Breast epithelium (tissue), 4 donors: ENCODE measurements around the gene NFIX. TPM values are rescaled to one million over a fixed set of nuclear protein-coding genes. Genes with fewer than 3 reads are reported as not detected.

Experiments
- DNase-seq, 2 donors: peaks; one replicate each; pipeline ENCODE4 v3.0.0-alpha.2; 2019; ENCODE audit warnings: low spot score in 2 of 2
- H3K27ac ChIP-seq, 2 donors: fragments of 200-600 bp; sonication (generic) in 1 of 2; one replicate each; pipeline ENCODE4 v1.5.1; 2016 to 2019; ENCODE audit warnings: mild to moderate bottlenecking in 1 of 2
- H3K27me3 ChIP-seq, 2 donors: fragments of 200-600 bp; sonication (generic) in 1 of 2; one replicate each; pipeline versions ENCODE4 v1.5.1 to v1.6.0; 2017 to 2019; ENCODE audit warnings: control low read depth in 1 of 2, mild to moderate bottlenecking in 1 of 2
- H3K36me3 ChIP-seq: fragments of 200-600 bp; one replicate; pipeline ENCODE4 v1.5.1; 2019
- H3K4me1 ChIP-seq, 2 donors: fragments of 200-600 bp; sonication (generic); one replicate each; pipeline ENCODE4 v1.5.1; 2016 to 2019; ENCODE audit warnings: control low read depth in 1 of 2
- H3K4me3 ChIP-seq, 3 donors: fragments of 200-600 bp; sonication (generic); 1 replicate in 2 of 3; 2 replicates in 1 of 3; pipeline ENCODE4 v1.5.1; 2016 to 2019; ENCODE audit warnings: mild to moderate bottlenecking in 3 of 3, moderate library complexity in 2 of 3
- H3K9me3 ChIP-seq, 2 donors: fragments of 200-600 bp; sonication (generic) in 1 of 2; one replicate each; pipeline ENCODE4 v1.5.1; 2016 to 2019; ENCODE audit warnings: control low read depth in 1 of 2
- CTCF ChIP-seq, 3 donors: fragments of 450-650 bp; IDR thresholded peaks; one replicate each; pipeline ENCODE4 v1.5.1; 2016 to 2017; ENCODE audit warnings: antibody characterized with exemption in 3 of 3, mild to moderate bottlenecking in 3 of 3, moderate library complexity in 3 of 3
- POLR2A ChIP-seq: fragments of 450-650 bp; IDR thresholded peaks from one replicate; pipeline ENCODE4 v1.6.1; 2016; ENCODE audit warnings: antibody characterized with exemption, mild to moderate bottlenecking, moderate library complexity
- POLR2AphosphoS5 ChIP-seq, 3 donors: sonication (generic); formaldehyde crosslinking; IDR thresholded peaks; one replicate each; pipeline ENCODE4 v1.6.1; 2017; ENCODE audit warnings: antibody characterized with exemption in 3 of 3
- intact Hi-C: fragments of 100-400 bp; cut with DNase I; formaldehyde crosslinking; loops from one replicate; pipeline ENCODE4 v1.15.1; 2023; ENCODE audit warnings: low total_unique reads
- total RNA-seq, 3 donors: library from RNA; depleted of rRNA; stranded (reverse); fragments of >200 nt; gene quantifications; one replicate each; pipeline ENCODE4 v1.1.0, GENCODE V29; 2016

Gene NFIX
- total RNA-seq, 3 donors from 2014 or later = 43.6 to 53.9 (median 52.8) TPM

DNA sequence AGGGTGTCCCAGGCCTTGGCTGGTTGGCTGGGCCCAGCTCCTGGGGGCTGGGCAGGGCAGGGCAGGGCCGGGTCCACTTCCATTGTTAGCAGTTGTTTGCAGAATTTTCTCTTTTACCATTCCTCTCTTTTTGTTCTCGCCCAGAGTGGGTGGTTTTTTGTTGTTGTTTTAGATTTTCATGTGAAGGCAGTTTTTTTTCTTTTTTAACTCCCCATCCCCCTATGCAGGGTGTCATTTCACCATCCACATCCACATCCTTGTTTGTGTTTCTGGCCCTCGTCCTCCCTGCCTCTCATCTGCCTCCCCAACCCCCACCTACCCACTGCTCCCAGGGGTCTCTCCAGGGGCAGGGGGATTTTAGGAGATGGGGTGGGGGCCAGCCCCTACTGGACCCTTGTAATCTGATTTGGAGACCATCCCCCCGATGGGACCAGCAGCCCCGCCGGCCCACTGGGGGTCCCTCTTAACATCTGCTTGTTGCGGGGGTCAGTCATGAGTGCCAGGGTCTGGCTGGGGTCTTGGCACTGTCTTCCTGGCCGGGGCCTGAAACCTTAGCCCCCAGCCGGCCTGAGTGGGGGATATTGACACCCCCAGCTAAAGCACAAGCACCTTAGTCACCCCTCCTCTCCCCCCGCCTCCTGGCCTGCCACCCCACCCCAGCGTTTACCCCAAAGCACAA, 144.5 kb downstream of the NFIX start:
- intact Hi-C loops = no loop called here
- H3K27ac ChIP-seq = peak overlapping the region in 1 of 2 donors; percentile 38
- peaks cover 5% of the 10 kb centered on the region for H3K36me3 ChIP-seq
- H3K4me1 ChIP-seq = no peaks in the 10 kb centered on the region
- no peaks in the 10 kb centered on the region for H3K9me3 ChIP-seq
- TF ChIP-seq CTCF (IDR thresholded peaks at IDR 0.05) (no peak), POLR2AphosphoS5 (IDR thresholded peaks at IDR 0.05) (no peak), POLR2A (no peak)
- no peak for DNase-seq
- H3K27me3 ChIP-seq = no peaks in the 10 kb centered on the region
- H3K4me3 ChIP-seq = no peak overlapping the region

GRCh38 chr19:13146763-13147563, 151.7 kb downstream of the NFIX start:
- Histone ChIP-seq H3K4me3 (no peak overlapping the region), H3K36me3 (no peaks in the 10 kb centered on the region), H3K27ac (no peak overlapping the region), H3K27me3 (no peaks in the 10 kb centered on the region), H3K9me3 (no peaks in the 10 kb centered on the region), H3K4me1 (peaks cover 0 to 5% of the 10 kb centered on the region in 2 donors)
- TF ChIP-seq CTCF (IDR thresholded peaks at IDR 0.05) = no peak
- TF ChIP-seq POLR2AphosphoS5 (IDR thresholded peaks at IDR 0.05) = no peak
- TF ChIP-seq POLR2A = no peak
- intact Hi-C loops = loop anchor here (1.0 kb wide), 1 partner anchor 11 kb away; no protein-coding TSS in a partner anchor
- no peak for DNase-seq

Other genes starting within 250 kb of the NFIX start
- not detected for gene BEST2, start 243.7 kb upstream of the NFIX start, total RNA-seq
- gene HOOK2, start 219.9 kb upstream of the NFIX start, total RNA-seq = 100 to 1,000 TPM in 1 of 3 donors, 10 to 100 TPM in 2; 45.8 to 101 (median 98.6) TPM
- gene JUNB, start 204.0 kb upstream of the NFIX start, total RNA-seq = 100 to 1,000 TPM; 108 to 581 (median 320) TPM
- gene PRDX2, start 193.7 kb upstream of the NFIX start, total RNA-seq = 100 to 1,000 TPM; 150 to 199 (median 199) TPM
- gene THSD8, start 193.4 kb upstream of the NFIX start, total RNA-seq = not detected
- 1 to 10 TPM; 5.2 to 8.8 (median 8.5) TPM for gene RNASEH2A, start 188.9 kb upstream of the NFIX start, total RNA-seq
- gene RTBDN, start 160.9 kb upstream of the NFIX start, total RNA-seq = not detected
- gene MAST1, start 157.0 kb upstream of the NFIX start, total RNA-seq = under 1 TPM in 1 of 3 donors, not detected in 2; 0.88 TPM
- 10 to 100 TPM; 29.8 to 61.0 (median 46.2) TPM for gene DNASE2, start 114.0 kb upstream of the NFIX start, total RNA-seq
- gene KLF1, start 108.3 kb upstream of the NFIX start, total RNA-seq = not detected
- 10 to 100 TPM; 39.2 to 72.8 (median 50.1) TPM for gene GCDH, start 104.3 kb upstream of the NFIX start, total RNA-seq
- under 1 TPM in 1 of 3 donors, not detected in 2; 0.44 TPM for gene SYCE2, start 76.2 kb upstream of the NFIX start, total RNA-seq
- 10 to 100 TPM; 26.1 to 53.7 (median 40.7) TPM for gene FARSA, start 61.8 kb upstream of the NFIX start, total RNA-seq
- gene CALR, start 56.9 kb upstream of the NFIX start, total RNA-seq = 100 to 1,000 TPM; 301 to 410 (median 305) TPM
- gene RAD23A, start 49.6 kb upstream of the NFIX start, total RNA-seq = 10 to 100 TPM; 65.9 to 84.3 (median 66.5) TPM
- gene GADD45GIP1, start 38.3 kb upstream of the NFIX start, total RNA-seq = 10 to 100 TPM; 30.3 to 44.2 (median 31.5) TPM
- gene DAND5, start 25.9 kb upstream of the NFIX start, total RNA-seq = not detected
- gene LYL1, start 107.4 kb downstream of the NFIX start, total RNA-seq = 10 to 100 TPM in 1 of 3 donors, 1 to 10 TPM in 2; 7.0 to 21.0 (median 9.2) TPM
- gene TRMT1, start 121.3 kb downstream of the NFIX start, total RNA-seq = 10 to 100 TPM; 29.7 to 37.4 (median 31.7) TPM
- 10 to 100 TPM in 2 of 3 donors, 1 to 10 TPM in 1; 8.5 to 20.5 (median 19.7) TPM for gene NACC1, start 122.8 kb downstream of the NFIX start, total RNA-seq
- gene STX10, start 154.9 kb downstream of the NFIX start, total RNA-seq = 10 to 100 TPM; 74.6 to 78.3 (median 75.2) TPM
- 100 to 1,000 TPM in 1 of 3 donors, 10 to 100 TPM in 2; 20.6 to 146 (median 79.6) TPM for gene IER2, start 154.9 kb downstream of the NFIX start, total RNA-seq